HepG2 (cell line): ENCODE data around the gene COQ7. TPM values are rescaled to one million over a fixed set of nuclear protein-coding genes. Genes with fewer than 3 reads are reported as not detected.

ENCODE experiments used
- BRCA1 ChIP-seq: sonication (generic); formaldehyde crosslinking; IDR thresholded peaks from 2 replicates; pipeline ENCODE4 v1.4.0; 2020; ENCODE audit warnings: missing genetic modification reagents
- ELK4 ChIP-seq: sonication (generic); formaldehyde crosslinking; IDR thresholded peaks from 2 replicates; pipeline ENCODE4 v1.9.0; 2021; ENCODE audit warnings: missing genetic modification reagents, borderline replicate concordance
- GABPB1 ChIP-seq: IDR thresholded peaks from 2 replicates; pipeline ENCODE4 v1.6.1; 2016; ENCODE audit warnings: mild to moderate bottlenecking, missing genetic modification reagents, moderate library complexity, missing compliant biosample characterization
- HNRNPL ChIP-seq: fragments of 200-400 bp; formaldehyde crosslinking; IDR thresholded peaks from 2 replicates; pipeline ENCODE4 v1.6.1; 2017; ENCODE audit warnings: mild to moderate bottlenecking, low read depth, low read length
- JUN ChIP-seq: sonication (generic); formaldehyde crosslinking; IDR thresholded peaks from 2 replicates; pipeline ENCODE4 v1.4.0; 2020; ENCODE audit warnings: mild to moderate bottlenecking, missing genetic modification reagents
- KAT7 ChIP-seq: IDR thresholded peaks from 2 replicates; pipeline ENCODE4 v1.6.1; 2018; ENCODE audit warnings: borderline replicate concordance, missing compliant biosample characterization
- MBD4 ChIP-seq: IDR thresholded peaks from 2 replicates; pipeline ENCODE4 v1.6.1; 2012; ENCODE audit warnings: low read length, inconsistent platforms, borderline replicate concordance
- NCOA1 ChIP-seq: sonication (generic); formaldehyde crosslinking; IDR thresholded peaks from 2 replicates; pipeline ENCODE4 v1.9.0; 2021; ENCODE audit warnings: missing genetic modification reagents
- NKX3-1 ChIP-seq: sonication (generic); formaldehyde crosslinking; IDR thresholded peaks from 2 replicates; pipeline ENCODE4 v1.5.0; 2020; ENCODE audit warnings: missing genetic modification reagents
- NRL ChIP-seq: sonication (generic); formaldehyde crosslinking; IDR thresholded peaks from 2 replicates; pipeline ENCODE4 v1.5.0; 2020; ENCODE audit warnings: missing genetic modification reagents, mild to moderate bottlenecking, moderate library complexity, borderline replicate concordance
- POGZ ChIP-seq: sonication (generic); formaldehyde crosslinking; IDR thresholded peaks from 2 replicates; pipeline ENCODE4 v1.4.0; 2020; ENCODE audit warnings: mild to moderate bottlenecking, missing genetic modification reagents
- SP1 ChIP-seq, 2 experiments: fragments of 450-650 bp in 1 of 2; sonication (generic) in 1 of 2; formaldehyde crosslinking in 1 of 2; IDR thresholded peaks; 2 replicates each; pipeline versions ENCODE4 v1.4.0 to v1.6.1; 2016 to 2020; ENCODE audit warnings: missing genetic modification reagents in 1 of 2
- SRSF1 ChIP-seq: fragments of 200-400 bp; formaldehyde crosslinking; optimal IDR thresholded peaks from 2 replicates; pipeline ENCODE3; 2017; ENCODE audit warnings: mild to moderate bottlenecking, low read depth, low read length, moderate library complexity
- ZBTB42 ChIP-seq: sonication (generic); formaldehyde crosslinking; IDR thresholded peaks from 2 replicates; pipeline ENCODE4 v1.5.0; 2020; ENCODE audit warnings: mild to moderate bottlenecking, missing genetic modification reagents
- ZNF598 ChIP-seq: sonication (generic); formaldehyde crosslinking; IDR thresholded peaks from 2 replicates; pipeline ENCODE4 v1.5.1; 2020; ENCODE audit warnings: mild to moderate bottlenecking, missing genetic modification reagents, borderline replicate concordance
- ZNF724P ChIP-seq: sonication (generic); formaldehyde crosslinking; IDR thresholded peaks from 2 replicates; pipeline ENCODE4 v1.8.0; 2022; ENCODE audit warnings: missing genetic modification reagents, borderline replicate concordance
- ZNF749 ChIP-seq: sonication (generic); formaldehyde crosslinking; IDR thresholded peaks from 2 replicates; pipeline ENCODE4 v1.8.0; 2022; ENCODE audit warnings: mild to moderate bottlenecking, missing genetic modification reagents, moderate library complexity, borderline replicate concordance
- polyA plus RNA-seq, 8 experiments: library from polyadenylated mRNA; depleted of rRNA in 3 of 8; stranded (reverse) in 7 of 8; unstranded in 1 of 8; fragments of >200 nt; fragmentation: Illumina TruSeq in 4 of 8; extraction: Trizol in 4 of 8; gene quantifications; 2 replicates each; pipeline versions ENCODE4 v1.2.1 to v1.2.3, GENCODE V29; 2011 to 2016; ENCODE audit warnings: low read depth in 4 of 8, missing spikeins in 1 of 8, mixed read lengths in 1 of 8; ENCODE audit not compliant: insufficient read depth in 1 of 8
- total RNA-seq, 5 experiments: library from RNA; depleted of rRNA; stranded (reverse); fragments of >200 nt; fragmentation: Illumina TruSeq; extraction: Trizol; gene quantifications; 2 replicates each; pipeline ENCODE4 v1.2.3, GENCODE V29; 2016; ENCODE audit warnings: low read depth in 1 of 5
- TF ChIP-seq, protein P1 (sequence below): IDR thresholded peaks from 2 replicates; pipeline ENCODE4 v1.6.1; 2016; ENCODE audit warnings: low read depth, borderline replicate concordance
- TF ChIP-seq, protein P2 (sequence below): sonication (generic); formaldehyde crosslinking; IDR thresholded peaks from 2 replicates; pipeline ENCODE4 v1.4.0; 2020; ENCODE audit warnings: missing genetic modification reagents
- TF ChIP-seq, protein P3 (sequence below): sonication (generic); formaldehyde crosslinking; IDR thresholded peaks from 2 replicates; pipeline ENCODE4 v1.5.0; 2020; ENCODE audit warnings: missing genetic modification reagents
- TF ChIP-seq, protein P4 (sequence below): IDR thresholded peaks from 2 replicates; pipeline ENCODE4 v1.6.1; 2018; ENCODE audit warnings: missing genetic modification reagents

Gene COQ7
- total and polyA plus RNA-seq, 2 of the 13 experiments (the other 11 are each of a cell fraction or from before 2014, with no cell fraction given) = 20.1 to 45.7 TPM

- TF ChIP-seq GABPB1 (CRISPR knock-in tag) (no peak), HNRNPL (no peak), NRL (CRISPR knock-in tag) (no peak), BRCA1 (CRISPR knock-in tag) (no peak), JUN (CRISPR knock-in tag) (no peak), ZNF598 (CRISPR knock-in tag) (0 out of 2 replicates have a peak, but pooled peaks have one; percentile 17), MBD4 (no peak), SRSF1 (no peak), ZNF724P (CRISPR knock-in tag) (no peak), KAT7 (CRISPR knock-in tag) (peak; percentile 10; the same call in 1 of the 2 replicates), ZBTB42 (no peak), POGZ (CRISPR knock-in tag) (no peak), NCOA1 (CRISPR knock-in tag) (no peak), ELK4 (no peak), SP1 (IDR thresholded peaks at IDR 0.05) (no peak), SP1 (CRISPR knock-in tag; IDR thresholded peaks at IDR 0.05) (no peak), NKX3-1 (CRISPR knock-in tag) (no peak), ZNF749 (0 out of 2 replicates have a peak, but pooled peaks have one; percentile 60)
- TF ChIP-seq, protein P1, sequence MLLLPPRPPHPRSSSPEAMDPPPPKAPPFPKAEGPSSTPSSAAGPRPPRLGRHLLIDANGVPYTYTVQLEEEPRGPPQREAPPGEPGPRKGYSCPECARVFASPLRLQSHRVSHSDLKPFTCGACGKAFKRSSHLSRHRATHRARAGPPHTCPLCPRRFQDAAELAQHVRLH = no peak
- TF ChIP-seq, protein P2, sequence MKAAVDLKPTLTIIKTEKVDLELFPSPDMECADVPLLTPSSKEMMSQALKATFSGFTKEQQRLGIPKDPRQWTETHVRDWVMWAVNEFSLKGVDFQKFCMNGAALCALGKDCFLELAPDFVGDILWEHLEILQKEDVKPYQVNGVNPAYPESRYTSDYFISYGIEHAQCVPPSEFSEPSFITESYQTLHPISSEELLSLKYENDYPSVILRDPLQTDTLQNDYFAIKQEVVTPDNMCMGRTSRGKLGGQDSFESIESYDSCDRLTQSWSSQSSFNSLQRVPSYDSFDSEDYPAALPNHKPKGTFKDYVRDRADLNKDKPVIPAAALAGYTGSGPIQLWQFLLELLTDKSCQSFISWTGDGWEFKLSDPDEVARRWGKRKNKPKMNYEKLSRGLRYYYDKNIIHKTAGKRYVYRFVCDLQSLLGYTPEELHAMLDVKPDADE (CRISPR knock-in tag) = no peak
- TF ChIP-seq, protein P3, sequence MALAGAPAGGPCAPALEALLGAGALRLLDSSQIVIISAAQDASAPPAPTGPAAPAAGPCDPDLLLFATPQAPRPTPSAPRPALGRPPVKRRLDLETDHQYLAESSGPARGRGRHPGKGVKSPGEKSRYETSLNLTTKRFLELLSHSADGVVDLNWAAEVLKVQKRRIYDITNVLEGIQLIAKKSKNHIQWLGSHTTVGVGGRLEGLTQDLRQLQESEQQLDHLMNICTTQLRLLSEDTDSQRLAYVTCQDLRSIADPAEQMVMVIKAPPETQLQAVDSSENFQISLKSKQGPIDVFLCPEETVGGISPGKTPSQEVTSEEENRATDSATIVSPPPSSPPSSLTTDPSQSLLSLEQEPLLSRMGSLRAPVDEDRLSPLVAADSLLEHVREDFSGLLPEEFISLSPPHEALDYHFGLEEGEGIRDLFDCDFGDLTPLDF = no peak
- TF ChIP-seq, protein P4, sequence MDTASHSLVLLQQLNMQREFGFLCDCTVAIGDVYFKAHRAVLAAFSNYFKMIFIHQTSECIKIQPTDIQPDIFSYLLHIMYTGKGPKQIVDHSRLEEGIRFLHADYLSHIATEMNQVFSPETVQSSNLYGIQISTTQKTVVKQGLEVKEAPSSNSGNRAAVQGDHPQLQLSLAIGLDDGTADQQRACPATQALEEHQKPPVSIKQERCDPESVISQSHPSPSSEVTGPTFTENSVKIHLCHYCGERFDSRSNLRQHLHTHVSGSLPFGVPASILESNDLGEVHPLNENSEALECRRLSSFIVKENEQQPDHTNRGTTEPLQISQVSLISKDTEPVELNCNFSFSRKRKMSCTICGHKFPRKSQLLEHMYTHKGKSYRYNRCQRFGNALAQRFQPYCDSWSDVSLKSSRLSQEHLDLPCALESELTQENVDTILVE (CRISPR knock-in tag) = no peak
These were observed 26.5 kb downstream of the COQ7 start (continued) for GRCh38 chr16:19093631-19094541.
